ENCODE measurements around the gene DCHS2. TPM values are rescaled to one million over a fixed set of nuclear protein-coding genes. Genes with fewer than 3 reads are reported as not detected.
A peak's percentile ranks its signal among the peaks of the same experiment; 100 is the strongest.

The DCHS2 gene
- total RNA-seq, 2 experiments from 2014 or later = not detected

DNA sequence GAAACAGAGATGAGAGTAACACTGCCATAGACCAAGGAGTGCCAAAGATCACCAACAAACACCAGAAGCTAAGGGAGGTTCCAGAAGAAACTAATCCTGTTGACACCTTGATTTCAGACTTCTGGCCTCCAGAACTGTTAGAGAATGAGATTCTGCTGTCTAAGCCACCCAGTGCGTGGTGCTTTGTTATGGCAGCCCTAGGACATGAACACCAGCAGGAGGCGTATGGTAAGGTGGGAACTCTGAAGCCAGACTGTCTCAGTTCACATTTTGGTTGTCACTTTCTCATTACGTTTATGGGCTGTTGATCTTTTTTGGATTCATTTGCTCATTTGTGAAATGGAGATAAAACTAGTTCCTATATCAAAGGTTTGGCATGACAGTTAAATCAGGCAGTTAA is 142.9 kb downstream of the DCHS2 start:
- Histone ChIP-seq H3K4me2 (ENCODE audit: low read length) (no peak overlapping the region), H2AFZ (ENCODE audit: low read length) (no peak overlapping the region), H3K79me2 (ENCODE audit: insufficient read depth, low read depth, low read length) (no peaks in the 10 kb centered on the region), H3K9me3 (ENCODE audit: low read length) (no peaks in the 10 kb centered on the region), H4K20me1 (ENCODE audit: insufficient read depth, low read length) (no peaks in the 10 kb centered on the region), H3K4me1 (ENCODE audit: insufficient read depth, low read length, poor library complexity, severe bottlenecking) (no peaks in the 10 kb centered on the region), H3K36me3 (ENCODE audit: insufficient read depth, low read length) (no peaks in the 10 kb centered on the region), H3K4me3 (ENCODE audit: low read depth, low read length, poor library complexity, severe bottlenecking) (no peak overlapping the region), H3K9me2 (ENCODE audit: insufficient read depth, low read length) (no peaks in the 10 kb centered on the region), H3K27ac (ENCODE audit: low read depth, low read length, poor library complexity, severe bottlenecking) (no peak overlapping the region)
- intact Hi-C loops (cut with micrococcal nuclease; ENCODE audit: unreplicated experiment) = no loop called here
- ChIA-PET POLR2A (no interaction called here), CTCF (ENCODE audit: unreplicated experiment) (no interaction called here)
- no TSS peak for BruUV-seq (replicated peaks)
- peak; percentile 1 for DNase-seq (ENCODE audit: low spot score)
- no peak for TF ChIP-seq EZH2phosphoT487 (IDR thresholded peaks at IDR 0.05; ENCODE audit: borderline replicate concordance, low read depth, low read length)
- TF ChIP-seq, protein P1, sequence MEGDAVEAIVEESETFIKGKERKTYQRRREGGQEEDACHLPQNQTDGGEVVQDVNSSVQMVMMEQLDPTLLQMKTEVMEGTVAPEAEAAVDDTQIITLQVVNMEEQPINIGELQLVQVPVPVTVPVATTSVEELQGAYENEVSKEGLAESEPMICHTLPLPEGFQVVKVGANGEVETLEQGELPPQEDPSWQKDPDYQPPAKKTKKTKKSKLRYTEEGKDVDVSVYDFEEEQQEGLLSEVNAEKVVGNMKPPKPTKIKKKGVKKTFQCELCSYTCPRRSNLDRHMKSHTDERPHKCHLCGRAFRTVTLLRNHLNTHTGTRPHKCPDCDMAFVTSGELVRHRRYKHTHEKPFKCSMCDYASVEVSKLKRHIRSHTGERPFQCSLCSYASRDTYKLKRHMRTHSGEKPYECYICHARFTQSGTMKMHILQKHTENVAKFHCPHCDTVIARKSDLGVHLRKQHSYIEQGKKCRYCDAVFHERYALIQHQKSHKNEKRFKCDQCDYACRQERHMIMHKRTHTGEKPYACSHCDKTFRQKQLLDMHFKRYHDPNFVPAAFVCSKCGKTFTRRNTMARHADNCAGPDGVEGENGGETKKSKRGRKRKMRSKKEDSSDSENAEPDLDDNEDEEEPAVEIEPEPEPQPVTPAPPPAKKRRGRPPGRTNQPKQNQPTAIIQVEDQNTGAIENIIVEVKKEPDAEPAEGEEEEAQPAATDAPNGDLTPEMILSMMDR (conservative IDR thresholded peaks at IDR 0.05; ENCODE audit: low read length) = peak; percentile 44; the same call in 1 of the 2 replicates

DNA sequence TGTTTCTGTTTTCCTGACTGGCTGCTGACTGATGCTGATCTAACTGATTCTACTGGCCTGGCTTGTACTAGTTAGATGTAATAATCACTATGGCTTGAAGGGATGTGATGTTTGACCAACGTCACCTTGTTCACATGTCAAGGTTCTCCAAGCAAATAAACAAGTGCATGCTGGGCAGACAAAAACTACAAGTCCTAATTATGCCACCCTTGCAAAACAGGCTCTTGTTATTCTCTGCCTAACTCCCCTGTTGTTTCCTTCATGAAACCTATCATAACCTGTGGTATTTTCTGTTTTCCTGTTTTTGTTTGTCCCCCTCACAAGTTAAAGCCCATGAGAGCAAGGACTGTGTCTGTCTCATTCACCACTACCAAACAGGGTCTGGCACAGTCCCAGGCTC is 146.2 kb downstream of the DCHS2 start:
- Histone ChIP-seq H3K9me3 (ENCODE audit: low read length) (no peaks in the 10 kb centered on the region), H4K20me1 (ENCODE audit: insufficient read depth, low read length) (no peaks in the 10 kb centered on the region), H3K79me2 (ENCODE audit: insufficient read depth, low read depth, low read length) (no peaks in the 10 kb centered on the region), H3K4me3 (ENCODE audit: low read depth, low read length, poor library complexity, severe bottlenecking) (no peak overlapping the region), H3K4me2 (ENCODE audit: low read length) (no peak overlapping the region), H2AFZ (ENCODE audit: low read length) (no peak overlapping the region), H3K36me3 (ENCODE audit: insufficient read depth, low read length) (no peaks in the 10 kb centered on the region), H3K9me2 (ENCODE audit: insufficient read depth, low read length) (no peaks in the 10 kb centered on the region), H3K4me1 (ENCODE audit: insufficient read depth, low read length, poor library complexity, severe bottlenecking) (no peaks in the 10 kb centered on the region), H3K27ac (ENCODE audit: low read depth, low read length, poor library complexity, severe bottlenecking) (no peak overlapping the region)
- TF ChIP-seq EZH2phosphoT487 (IDR thresholded peaks at IDR 0.05; ENCODE audit: borderline replicate concordance, low read depth, low read length) = no peak
- TF ChIP-seq, protein P1 (conservative IDR thresholded peaks at IDR 0.05; ENCODE audit: low read length) = no peak
- no TSS peak for BruUV-seq (replicated peaks)
- no peak for DNase-seq (ENCODE audit: low spot score)
- intact Hi-C loops (cut with micrococcal nuclease; ENCODE audit: unreplicated experiment) = no loop called here
- CTCF ChIA-PET (ENCODE audit: unreplicated experiment) = interaction anchor here (1.0 kb wide), 1 partner anchor 161 kb away, joined by 3 read pairs; no protein-coding TSS in a partner anchor
- POLR2A ChIA-PET = no interaction called here

DNA sequence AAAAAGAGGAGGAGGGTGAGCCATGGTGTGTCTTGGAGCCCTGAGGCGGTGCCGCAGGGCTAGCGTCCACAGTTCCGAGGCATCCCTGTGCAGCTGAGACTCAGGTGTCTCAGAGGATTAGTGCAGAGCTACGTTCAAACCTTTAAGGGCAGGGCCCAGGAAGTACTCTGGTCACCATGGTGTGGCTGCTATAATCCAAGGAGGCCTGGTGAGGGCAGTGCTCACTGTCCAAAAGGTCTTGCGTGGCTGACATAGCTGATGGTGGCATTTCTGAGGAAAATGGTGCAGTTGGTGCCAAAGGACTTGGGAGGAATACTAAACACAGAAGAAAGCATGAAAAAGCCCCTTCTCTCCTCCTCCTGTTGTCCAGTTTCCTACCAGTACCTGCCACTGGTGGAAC is 146.9 kb downstream of the DCHS2 start:
- POLR2A ChIA-PET = no interaction called here
- Histone ChIP-seq H3K4me3 (ENCODE audit: low read depth, low read length, poor library complexity, severe bottlenecking) (no peak overlapping the region), H3K36me3 (ENCODE audit: insufficient read depth, low read length) (no peaks in the 10 kb centered on the region), H3K79me2 (ENCODE audit: insufficient read depth, low read depth, low read length) (no peaks in the 10 kb centered on the region), H4K20me1 (ENCODE audit: insufficient read depth, low read length) (no peaks in the 10 kb centered on the region), H3K9me3 (ENCODE audit: low read length) (no peaks in the 10 kb centered on the region), H2AFZ (ENCODE audit: low read length) (no peak overlapping the region), H3K4me2 (ENCODE audit: low read length) (no peak overlapping the region), H3K27ac (ENCODE audit: low read depth, low read length, poor library complexity, severe bottlenecking) (no peak overlapping the region), H3K9me2 (ENCODE audit: insufficient read depth, low read length) (no peaks in the 10 kb centered on the region), H3K4me1 (ENCODE audit: insufficient read depth, low read length, poor library complexity, severe bottlenecking) (no peaks in the 10 kb centered on the region)
- intact Hi-C loops (cut with micrococcal nuclease; ENCODE audit: unreplicated experiment) = no loop called here
- CTCF ChIA-PET (ENCODE audit: unreplicated experiment) = interaction anchor here (1.0 kb wide), 1 partner anchor 162 kb away, joined by 3 read pairs; no protein-coding TSS in a partner anchor
- no TSS peak for BruUV-seq (replicated peaks)
- peak; percentile 11 for DNase-seq (ENCODE audit: low spot score)
- TF ChIP-seq, protein P1 (conservative IDR thresholded peaks at IDR 0.05; ENCODE audit: low read length) = peak; percentile 48
- TF ChIP-seq EZH2phosphoT487 (IDR thresholded peaks at IDR 0.05; ENCODE audit: borderline replicate concordance, low read depth, low read length) = no peak

Measured in OCI-LY7 (cell line).